Naive thymus-derived CD4-positive, alpha-beta T cell (primary cell): ENCODE results near the gene MINK1. TPM values are rescaled to one million over a fixed set of nuclear protein-coding genes. Genes with fewer than 3 reads are reported as not detected.
"Not testable (repeated sequence)": the region's sequence is repeated elsewhere in the genome, so short reads cannot be mapped to it uniquely, and the experiment has no call there.

Experiments used
- ATAC-seq: fragments of 150-1000 bp; cut with Tn5 transposase; 2 replicates; pipeline ENCODE4 v1.10.0; 2021; ENCODE audit warnings: mild to moderate bottlenecking, moderate library complexity
- CTCF ChIA-PET: fragments of 350-600 bp; sonication (Branson Sonifier 250); formaldehyde crosslinking; loops from one replicate; lab custom pipeline; 2021; ENCODE audit warnings: antibody characterized with exemption; lab: Charles Lee
- POLR2A ChIA-PET: fragments of 350-600 bp; sonication (Branson Sonifier 250); formaldehyde crosslinking; loops from one replicate; lab custom pipeline; 2021; ENCODE audit warnings: antibody characterized with exemption, inconsistent platforms; lab: Charles Lee
- DNase-seq, 9 donors: peaks; one replicate each; pipeline versions ENCODE4 v3.0.0 to v3.0.0-alpha.2; 2020 to 2022; ENCODE audit warnings: mixed read lengths in 1 of 9
- H3K27ac ChIP-seq: one replicate; pipeline ENCODE4 v1.7.0; 2013; ENCODE audit warnings: mild to moderate bottlenecking, low read depth, low read length, moderate library complexity
- H3K27me3 ChIP-seq, 2 donors: one replicate each; pipeline ENCODE4 v1.7.0; 2013; ENCODE audit warnings: low read length in 2 of 2, mild to moderate bottlenecking in 2 of 2, moderate library complexity in 2 of 2; ENCODE audit not compliant: control insufficient read depth in 2 of 2, insufficient read depth in 2 of 2
- H3K36me3 ChIP-seq, 3 experiments: 1 replicate in 2 of 3; 2 replicates in 1 of 3; pipeline ENCODE4 v1.7.0; 2013; ENCODE audit warnings: low read length in 3 of 3, mild to moderate bottlenecking in 3 of 3, moderate library complexity in 1 of 3; ENCODE audit not compliant: insufficient read depth in 3 of 3, control insufficient read depth in 2 of 3
- H3K4me1 ChIP-seq, 2 donors: one replicate each; pipeline ENCODE4 v1.7.0; 2013; ENCODE audit warnings: low read length in 2 of 2, mild to moderate bottlenecking in 2 of 2, moderate library complexity in 1 of 2; ENCODE audit not compliant: control insufficient read depth in 2 of 2, insufficient read depth in 2 of 2
- H3K4me3 ChIP-seq: 2 replicates; pipeline ENCODE4 v1.7.0; 2013; ENCODE audit warnings: mild to moderate bottlenecking, low read length
- H3K9me3 ChIP-seq, 3 experiments: 1 replicate in 2 of 3; 2 replicates in 1 of 3; pipeline ENCODE4 v1.7.0; 2013; ENCODE audit warnings: low read length in 3 of 3; ENCODE audit not compliant: control insufficient read depth in 2 of 3
- H3K27ac Mint-ChIP-seq, 9 donors: one replicate each; pipeline ENCODE4 v1.8.0; 2020 to 2022; ENCODE audit warnings: mixed read lengths in 9 of 9, mild to moderate bottlenecking in 8 of 9, moderate library complexity in 5 of 9, inconsistent platforms in 2 of 9
- H3K27me3 Mint-ChIP-seq, 5 donors: one replicate each; pipeline ENCODE4 v1.8.0; 2021 to 2022; ENCODE audit warnings: mixed read lengths in 5 of 5, mild to moderate bottlenecking in 1 of 5
- H3K36me3 Mint-ChIP-seq, 5 donors: one replicate each; pipeline ENCODE4 v1.8.0; 2020 to 2022; ENCODE audit warnings: mixed read lengths in 5 of 5, mild to moderate bottlenecking in 3 of 5, inconsistent platforms in 1 of 5
- H3K4me1 Mint-ChIP-seq, 7 donors: one replicate each; pipeline ENCODE4 v1.8.0; 2020 to 2022; ENCODE audit warnings: mixed read lengths in 7 of 7, mild to moderate bottlenecking in 3 of 7, inconsistent platforms in 1 of 7
- H3K4me3 Mint-ChIP-seq, 10 donors: one replicate each; pipeline ENCODE4 v1.8.0; 2020 to 2022; ENCODE audit warnings: mild to moderate bottlenecking in 10 of 10, mixed read lengths in 10 of 10, moderate library complexity in 6 of 10, inconsistent platforms in 2 of 10
- H3K9me3 Mint-ChIP-seq, 11 donors: one replicate each; pipeline ENCODE4 v1.8.0; 2020 to 2022; ENCODE audit warnings: mixed read lengths in 11 of 11, mild to moderate bottlenecking in 4 of 11, inconsistent platforms in 1 of 11, moderate library complexity in 1 of 11
- intact Hi-C, 2 donors: fragments of 100-400 bp; cut with micrococcal nuclease; formaldehyde crosslinking; loops; one replicate each; pipeline ENCODE4 v1.15.1; 2023
- polyA plus RNA-seq, 2 donors: library from polyadenylated mRNA; unstranded; fragments of 300-500 nt; fragmentation: Illumina TruSeq; gene quantifications; one replicate each; pipeline ENCODE4 v1.2.3, GENCODE V29; 2021
- total RNA-seq, 6 experiments: library from RNA in 5 of 6; stranded (reverse) in 5 of 6; gene quantifications; 1 replicate in 5 of 6; 2 replicates in 1 of 6; pipeline ENCODE4 v1.2.3 and lab custom pipeline; 2021 to 2026

Gene MINK1
- total and polyA plus RNA-seq, 7 experiments from 2014 or later, result 8.3 to 142 (median 102) TPM

- ChIA-PET CTCF (interaction anchor here (0.6 to 1.3 kb wide), 3 partner anchors 67 to 335 kb away, joined by 3 to 4 read pairs (median 4); partner anchors contain the start of gene INCA1), POLR2A (interaction anchor here (1.5 to 5.9 kb wide), 2 partner anchors 37 to 65 kb away, joined by 6 to 25 read pairs; partner anchors contain the start of genes RNF167, SLC25A11 and SPAG7)
- no peaks in the 10 kb centered on the region for H3K36me3 ChIP-seq
- peaks cover 0 to 20% (median 0%) of the 10 kb centered on the region in 5 donors for H3K27me3 Mint-ChIP-seq
- peaks cover 29 to 38% of the 10 kb centered on the region in 2 donors for H3K4me1 ChIP-seq
- peaks cover 0 to 3% (median 0%) of the 10 kb centered on the region in 11 donors for H3K9me3 Mint-ChIP-seq
- no peak overlapping the region for H3K27ac ChIP-seq
- H3K27ac Mint-ChIP-seq, result peak overlapping the region in 7 of 9 donors; percentile 60 to 98 (median 74)
- ATAC-seq, result no peak
- H3K27me3 ChIP-seq, result no peaks in the 10 kb centered on the region
- H3K36me3 Mint-ChIP-seq, result no peaks in the 10 kb centered on the region
- no peak for DNase-seq
- H3K4me3 Mint-ChIP-seq, result peak overlapping the region in 9 of 10 donors; percentile 5 to 84 (median 69)
- H3K4me3 ChIP-seq, result peak overlapping the region; percentile 29
- intact Hi-C loops, result loop anchor here in 1 of 2 donors (5.0 kb wide), 2 partner anchors 115 to 335 kb away; partner anchors contain the start of genes GLTPD2 and VMO1
- H3K9me3 ChIP-seq, result no peaks in the 10 kb centered on the region
- peaks cover 14 to 48% (median 37%) of the 10 kb centered on the region in 7 donors for H3K4me1 Mint-ChIP-seq
Observed at GRCh38 chr17:4902540-4902939, 69.4 kb downstream of the MINK1 start.

GRCh38 chr17:4903051-4903818, 70.1 kb downstream of the MINK1 start, which contains the start of gene CHRNE:
Gene CHRNE (minus strand): TSS chr17:4903098. CDS start chr17:4903063, 35 bp downstream.
- Histone ChIP-seq H3K4me1 (peaks cover 29 to 40% of the 10 kb centered on the region in 2 donors), H3K36me3 (no peaks in the 10 kb centered on the region), H3K9me3 (no peaks in the 10 kb centered on the region), H3K27me3 (no peaks in the 10 kb centered on the region), H3K27ac (no peak within 1 kb of the TSS), H3K4me3 (peak within 1 kb of the TSS; percentile 29)
- ATAC-seq, result peak; percentile 41
- DNase-seq, result peak in 8 of 9 donors; percentile 63 to 80 (median 76)
- ChIA-PET POLR2A (interaction anchor here (0.6 to 5.9 kb wide), 4 partner anchors 37 to 90 kb away, joined by 3 to 25 read pairs (median 5); partner anchors contain the start of genes RNF167, SLC25A11 and SPAG7), CTCF (interaction anchor here (0.6 to 1.3 kb wide), 5 partner anchors 10 to 94 kb away, joined by 3 to 4 read pairs (median 4); partner anchors contain the start of gene INCA1)
- Mint-ChIP-seq H3K27ac (peak within 1 kb of the TSS; percentile 57 to 98 (median 71)), H3K4me3 (peak within 1 kb of the TSS; percentile 37 to 84 (median 72)), H3K36me3 (no peaks in the 10 kb centered on the region), H3K4me1 (peaks cover 14 to 46% (median 37%) of the 10 kb centered on the region in 7 donors), H3K9me3 (peaks cover 0 to 3% (median 0%) of the 10 kb centered on the region in 11 donors), H3K27me3 (peaks cover 0 to 20% (median 0%) of the 10 kb centered on the region in 5 donors)
- intact Hi-C loops, result loop anchor here (1.0 to 5.0 kb wide), 7 partner anchors 37 to 338 kb away; partner anchors contain the start of genes ARRB2 (in 2 of the 2), GLTPD2 (in 1 of the 2), RNF167 (in 1 of the 2) and SLC25A11 (in 1 of the 2)

GRCh38 chr17:4906642-4907041, 73.5 kb downstream of the MINK1 start:
- H3K27ac ChIP-seq, H3K9me3 Mint-ChIP-seq, H3K27me3 ChIP-seq, H3K36me3 ChIP-seq, ATAC-seq, POLR2A ChIA-PET, intact Hi-C loops, H3K36me3 Mint-ChIP-seq, H3K9me3 ChIP-seq, CTCF ChIA-PET, H3K4me3 ChIP-seq, DNase-seq: not testable (repeated sequence)
- H3K27me3 Mint-ChIP-seq, result peaks cover 0 to 12% (median 0%) of the 10 kb centered on the region in 5 donors
- peaks cover 25 to 34% of the 10 kb centered on the region in 2 donors for H3K4me1 ChIP-seq
- peak overlapping the region in 2 of 10 donors; percentile 11 for H3K4me3 Mint-ChIP-seq
- H3K27ac Mint-ChIP-seq, result peak overlapping the region in 4 of 9 donors; percentile 2 to 51 (median 19)
- H3K4me1 Mint-ChIP-seq, result peaks cover 12 to 25% (median 19%) of the 10 kb centered on the region in 7 donors

GRCh38 chr17:4908301-4908700, 75.2 kb downstream of the MINK1 start:
- ATAC-seq (no peak), DNase-seq (peak in 3 of 9 donors; percentile 20 to 31 (median 27))
- no peak overlapping the region for H3K4me3 Mint-ChIP-seq

GRCh38 chr17:4908711-4909496, 75.8 kb downstream of the MINK1 start:
- H3K27me3 ChIP-seq, result no peaks in the 10 kb centered on the region
- Mint-ChIP-seq H3K9me3 (no peaks in the 10 kb centered on the region), H3K27me3 (peaks cover 0 to 15% (median 0%) of the 10 kb centered on the region in 5 donors), H3K36me3 (no peaks in the 10 kb centered on the region), H3K4me3 (no peak overlapping the region), H3K4me1 (peaks cover 0 to 5% (median 0%) of the 10 kb centered on the region in 7 donors), H3K27ac (no peak overlapping the region)
- no peaks in the 10 kb centered on the region for H3K36me3 ChIP-seq
- ChIA-PET POLR2A (interaction anchor here (0.7 to 3.3 kb wide), 13 partner anchors 9 to 199 kb away, joined by 3 to 20 read pairs (median 5); partner anchors contain the start of genes ARRB2, C17orf107, CAMTA2 and PFN1), CTCF (interaction anchor here (0.6 to 1.8 kb wide), 16 partner anchors 8 to 289 kb away, joined by 3 to 10 read pairs (median 4); partner anchors contain the start of genes C17orf107, CAMTA2, RNF167 and SLC25A11)
- intact Hi-C loops, result loop anchor here (1.0 to 2.0 kb wide), 9 partner anchors 32 to 153 kb away; partner anchors contain the start of genes SPAG7 (in 2 of the 2), CAMTA2 (in 1 of the 2), PFN1 (in 1 of the 2) and RNF167 (in 1 of the 2)
- DNase-seq (peak; percentile 47 to 77 (median 69)), ATAC-seq (peak; percentile 97)
- H3K27ac ChIP-seq, result peak overlapping the region; percentile 56
- H3K9me3 ChIP-seq, result no peaks in the 10 kb centered on the region
- H3K4me3 ChIP-seq, result peak overlapping the region; percentile 13
- peaks cover 7 to 20% of the 10 kb centered on the region in 2 donors for H3K4me1 ChIP-seq

More at GRCh38 chr17:4908301-4908700, 75.2 kb downstream of the MINK1 start:
- CTCF ChIA-PET, result interaction anchor here (0.9 to 1.8 kb wide), 10 partner anchors 8 to 75 kb away, joined by 3 to 10 read pairs (median 5); partner anchors contain the start of genes C17orf107, RNF167 and SLC25A11
- Histone ChIP-seq H3K27ac (peak overlapping the region; percentile 56), H3K27me3 (no peaks in the 10 kb centered on the region), H3K36me3 (no peaks in the 10 kb centered on the region), H3K4me1 (peaks cover 10 to 25% of the 10 kb centered on the region in 2 donors), H3K4me3 (peak overlapping the region; percentile 13), H3K9me3 (no peaks in the 10 kb centered on the region)
- intact Hi-C loops, result loop anchor here (2.0 kb wide), 2 partner anchors 32 to 40 kb away; partner anchors contain the start of genes PFN1 (in 1 of the 2), RNF167 (in 1 of the 2) and SLC25A11 (in 1 of the 2)
- Mint-ChIP-seq H3K27me3 (peaks cover 0 to 15% (median 0%) of the 10 kb centered on the region in 5 donors), H3K27ac (no peak overlapping the region), H3K36me3 (no peaks in the 10 kb centered on the region), H3K4me1 (peaks cover 4 to 11% (median 6%) of the 10 kb centered on the region in 7 donors), H3K9me3 (no peaks in the 10 kb centered on the region)
- POLR2A ChIA-PET, result interaction anchor here (0.9 to 3.3 kb wide), 10 partner anchors 9 to 198 kb away, joined by 3 to 20 read pairs (median 6); partner anchors contain the start of genes ARRB2, C17orf107, PFN1 and RNF167
